Activated B cell treated with CpG ODN at 0.5 μM for 24 hours (primary cell): ENCODE measurements around the gene ITPKC. TPM values are rescaled to one million over a fixed set of nuclear protein-coding genes. Genes with fewer than 3 reads are reported as not detected.
"Not testable (repeated sequence)": the region's sequence is repeated elsewhere in the genome, so short reads cannot be mapped to it uniquely, and the experiment has no call there.

Experiments used
- ATAC-seq: fragments of 200-7000 bp; cut with Tn5 transposase; one replicate; pipeline ENCODE4 v1.10.0; 2021; ENCODE audit warnings: low read depth, mild to moderate bottlenecking, moderate library complexity
- CTCF ChIA-PET: fragments of 350-600 bp; sonication (Branson Sonifier 250); formaldehyde crosslinking; loops from one replicate; lab custom pipeline; 2021; ENCODE audit warnings: antibody characterized with exemption; lab: Charles Lee
- POLR2A ChIA-PET: fragments of 350-600 bp; sonication (Branson Sonifier 250); formaldehyde crosslinking; loops from one replicate; lab custom pipeline; 2021; ENCODE audit warnings: antibody characterized with exemption; lab: Charles Lee
- DNase-seq: peaks from one replicate; pipeline ENCODE4 v3.0.0; 2022
- H3K27ac Mint-ChIP-seq: one replicate; pipeline ENCODE4 v1.8.0; 2020; ENCODE audit warnings: mixed read lengths
- H3K27me3 Mint-ChIP-seq: one replicate; pipeline ENCODE4 v1.8.0; 2021; ENCODE audit warnings: mixed read lengths
- H3K36me3 Mint-ChIP-seq: one replicate; pipeline ENCODE4 v1.8.0; 2021; ENCODE audit warnings: low read depth, mixed read lengths
- H3K4me1 Mint-ChIP-seq: one replicate; pipeline ENCODE4 v1.8.0; 2021; ENCODE audit warnings: mixed read lengths
- H3K4me3 Mint-ChIP-seq: one replicate; pipeline ENCODE4 v1.8.0; 2020; ENCODE audit warnings: mild to moderate bottlenecking, mixed read lengths
- H3K9me3 Mint-ChIP-seq: one replicate; pipeline ENCODE4 v1.8.0; 2020; ENCODE audit warnings: mixed read lengths
- CTCF ChIP-seq: fragments of 200-600 bp; IDR thresholded peaks from one replicate; pipeline ENCODE4 v1.8.0; 2022; ENCODE audit warnings: antibody characterized with exemption, mild to moderate bottlenecking
- intact Hi-C: fragments of 100-400 bp; cut with micrococcal nuclease; formaldehyde crosslinking; loops from one replicate; pipeline ENCODE4 v1.15.1; 2024
- total RNA-seq: library from RNA; stranded (reverse); gene quantifications from 2 replicates; pipeline ENCODE4 v1.2.3, GENCODE V29; 2022

Gene ITPKC
- total RNA-seq, 1 donor from 2014 or later: 13.3 TPM

GRCh38 chr19:40763963-40764362 is 47.1 kb downstream of the ITPKC start:
- TF ChIP-seq CTCF: no peak
- no peak overlapping the region for H3K27ac Mint-ChIP-seq
- DNase-seq (no peak), ATAC-seq (no peak)
- no peaks in the 10 kb centered on the region for H3K4me1 Mint-ChIP-seq
- H3K9me3 Mint-ChIP-seq: no peaks in the 10 kb centered on the region
- peaks cover 83% of the 10 kb centered on the region for H3K36me3 Mint-ChIP-seq
- POLR2A ChIA-PET: interaction anchor here (1.6 kb wide), 1 partner anchor 11 kb away, joined by 11 read pairs; no protein-coding TSS in a partner anchor
- intact Hi-C loops: no loop called here
- CTCF ChIA-PET: no interaction called here
- no peak overlapping the region for H3K4me3 Mint-ChIP-seq
- no peaks in the 10 kb centered on the region for H3K27me3 Mint-ChIP-seq

DNA sequence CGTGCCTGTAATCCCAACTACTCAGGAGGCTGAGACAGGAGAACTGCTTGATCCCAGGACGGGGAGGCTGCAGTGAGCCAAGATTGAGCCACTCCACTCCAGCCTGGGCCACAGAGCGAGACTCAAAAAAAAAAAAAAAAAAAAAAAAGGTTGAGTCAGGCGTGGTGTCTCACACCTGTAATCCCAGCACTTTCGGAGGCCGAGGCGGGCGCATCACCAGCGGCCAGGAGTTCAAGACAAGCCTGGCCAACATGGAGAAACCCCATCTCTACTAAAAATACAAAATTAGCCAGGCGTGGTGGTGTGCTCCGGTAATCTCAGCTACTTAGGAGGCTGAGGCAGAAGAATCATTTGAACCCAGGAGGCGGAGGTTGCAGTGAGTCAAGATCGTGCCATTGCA is 49.5 kb downstream of the ITPKC start:
- POLR2A ChIA-PET: interaction anchor here (0.6 to 0.8 kb wide), 2 partner anchors 10 to 12 kb away, joined by 4 read pairs; partner anchors contain the start of gene RAB4B
- H3K27ac Mint-ChIP-seq, H3K9me3 Mint-ChIP-seq, DNase-seq, H3K27me3 Mint-ChIP-seq, H3K4me3 Mint-ChIP-seq, H3K4me1 Mint-ChIP-seq, CTCF ChIA-PET, ATAC-seq, intact Hi-C loops: not testable (repeated sequence)
- H3K36me3 Mint-ChIP-seq: peaks cover 79% of the 10 kb centered on the region

DNA sequence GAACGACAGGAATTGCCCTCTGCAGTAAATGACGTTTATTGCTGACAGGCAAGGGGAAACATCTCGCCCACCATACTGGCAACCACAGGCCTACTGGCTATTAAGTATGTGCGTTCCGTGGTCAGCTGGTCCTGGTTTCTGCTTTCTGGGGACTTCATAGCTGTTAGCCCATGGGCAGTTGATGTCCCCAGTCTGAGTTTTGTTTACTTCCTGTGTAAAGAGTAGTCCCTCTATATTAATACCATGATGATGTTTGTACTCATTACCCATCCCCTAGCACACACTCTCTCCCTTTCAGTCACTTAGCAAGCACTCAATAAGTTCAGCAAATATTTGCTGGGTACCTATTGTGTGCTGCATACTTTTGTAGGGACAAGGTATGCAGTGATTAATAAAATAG is 52.0 kb downstream of the ITPKC start:
- ATAC-seq (no peak), DNase-seq (no peak)
- CTCF ChIA-PET: no interaction called here
- no peak for TF ChIP-seq CTCF
- H3K36me3 Mint-ChIP-seq: peaks cover 60% of the 10 kb centered on the region
- no peaks in the 10 kb centered on the region for H3K27me3 Mint-ChIP-seq
- H3K4me3 Mint-ChIP-seq: no peak overlapping the region
- H3K27ac Mint-ChIP-seq: no peak overlapping the region
- POLR2A ChIA-PET: interaction anchor here (2.4 kb wide), 1 partner anchor 9 kb away, joined by 19 read pairs; the partner anchor contains the start of gene RAB4B
- peaks cover 9% of the 10 kb centered on the region for H3K4me1 Mint-ChIP-seq
- intact Hi-C loops: no loop called here
- H3K9me3 Mint-ChIP-seq: peaks cover 4% of the 10 kb centered on the region

- ATAC-seq, H3K9me3 Mint-ChIP-seq, DNase-seq, H3K27me3 Mint-ChIP-seq, H3K4me3 Mint-ChIP-seq, CTCF ChIA-PET: not testable (repeated sequence)
- intact Hi-C loops: loop anchor here (10.0 kb wide), 2 partner anchors 486 to 1184 kb away; partner anchors contain the start of genes AKT2 and RABAC1
- POLR2A ChIA-PET: interaction anchor here (0.7 to 2.9 kb wide), 5 partner anchors 13 to 29 kb away, joined by 3 to 11 read pairs (median 3); partner anchors contain the start of genes ACTMAP and SNRPA
- peak overlapping the region; percentile 32 for H3K27ac Mint-ChIP-seq
- peaks cover 31% of the 10 kb centered on the region for H3K4me1 Mint-ChIP-seq
- H3K36me3 Mint-ChIP-seq: peaks cover 37% of the 10 kb centered on the region
These were observed 54.4 kb downstream of the ITPKC start for GRCh38 chr19:40771101-40771862.

GRCh38 chr19:40774916-40775631 is 58.2 kb downstream of the ITPKC start, which contains the start of gene MIA:
MIA (plus strand) TSS chr19:40775521; CDS start chr19:40775543, 22 bp downstream.
- Mint-ChIP-seq H3K27ac (peak within 1 kb of the TSS; percentile 53), H3K9me3 (peaks cover 4% of the 10 kb centered on the region), H3K36me3 (peaks cover 35% of the 10 kb centered on the region), H3K4me3 (peak within 1 kb of the TSS; percentile 44), H3K27me3 (no peaks in the 10 kb centered on the region), H3K4me1 (peaks cover 62% of the 10 kb centered on the region)
- no peak for DNase-seq
- TF ChIP-seq CTCF: no peak
- ATAC-seq: no peak
- ChIA-PET CTCF (no interaction called here), POLR2A (interaction anchor here (0.6 to 6.7 kb wide), 3 partner anchors 22 to 59 kb away, joined by 4 to 351 read pairs (median 287); partner anchors contain the start of genes ACTMAP, EGLN2 and SNRPA)
- intact Hi-C loops: loop anchor here (5.0 to 10.0 kb wide), 3 partner anchors 373 to 1180 kb away; partner anchors contain the start of genes AKT2 and RABAC1
